Measurements from ENCODE around the gene EIF4G1. TPM values are rescaled to one million over a fixed set of nuclear protein-coding genes. Genes with fewer than 3 reads are reported as not detected.

The EIF4G1 gene
- total and polyA plus RNA-seq, 12 donors, result 231 to 600 (median 348) TPM

Small RNA genes within 50 kb of the gene (small RNA-seq; reads per million reads assigned to genes)
- 2,622 to 2,788 reads per million in 2 donors for gene SNORD66

Other genes starting within 250 kb of the EIF4G1 start
- gene HTR3E, start 217.5 kb upstream of the EIF4G1 start, total RNA-seq, result not detected
- not detected for gene HTR3E, start 217.5 kb upstream of the EIF4G1 start, polyA plus RNA-seq
- 10 to 100 TPM; 19.1 to 50.8 (median 40.2) TPM for gene EIF2B5, start 179.2 kb upstream of the EIF4G1 start, total RNA-seq
- 10 to 100 TPM; 45.9 to 56.1 (median 49.0) TPM for gene EIF2B5, start 179.2 kb upstream of the EIF4G1 start, polyA plus RNA-seq
- 10 to 100 TPM; 34.1 to 94.1 (median 64.2) TPM for gene DVL3, start 159.2 kb upstream of the EIF4G1 start, total RNA-seq
- gene DVL3, start 159.2 kb upstream of the EIF4G1 start, polyA plus RNA-seq, result 10 to 100 TPM; 45.8 to 92.9 (median 69.8) TPM
- 100 to 1,000 TPM; 305 to 700 (median 594) TPM for gene AP2M1, start 139.8 kb upstream of the EIF4G1 start, total RNA-seq
- 100 to 1,000 TPM; 250 to 882 (median 362) TPM for gene AP2M1, start 139.8 kb upstream of the EIF4G1 start, polyA plus RNA-seq
- 100 to 1,000 TPM in 8 of 9 donors, 10 to 100 TPM in 1; 93.6 to 292 (median 150) TPM for gene ABCF3, start 128.4 kb upstream of the EIF4G1 start, total RNA-seq
- gene ABCF3, start 128.4 kb upstream of the EIF4G1 start, polyA plus RNA-seq, result 100 to 1,000 TPM; 189 to 353 (median 289) TPM
- 100 to 1,000 TPM in 3 of 9 donors, 10 to 100 TPM in 5, 1 to 10 TPM in 1; 1.1 to 140 (median 65.8) TPM for gene VWA5B2, start 85.0 kb upstream of the EIF4G1 start, total RNA-seq
- 1,000 to 10,000 TPM in 1 of 3 donors, 100 to 1,000 TPM in 1, 10 to 100 TPM in 1; 29.8 to 1,120 (median 268) TPM for gene VWA5B2, start 85.0 kb upstream of the EIF4G1 start, polyA plus RNA-seq
- gene ALG3, start 65.6 kb upstream of the EIF4G1 start, total RNA-seq, result 100 to 1,000 TPM in 1 of 9 donors, 10 to 100 TPM in 8; 27.7 to 107 (median 59.0) TPM
- 10 to 100 TPM; 32.8 to 71.4 (median 42.3) TPM for gene ALG3, start 65.6 kb upstream of the EIF4G1 start, polyA plus RNA-seq
- 1 to 10 TPM; 2.7 to 8.3 (median 4.3) TPM for gene EEF1AKMT4, start 64.9 kb upstream of the EIF4G1 start, total RNA-seq
- 1 to 10 TPM; 1.8 to 6.6 (median 2.5) TPM for gene EEF1AKMT4, start 64.9 kb upstream of the EIF4G1 start, polyA plus RNA-seq
- 10 to 100 TPM in 2 of 9 donors, 1 to 10 TPM in 4, under 1 TPM in 1, not detected in 2; 0.47 to 39.3 (median 6.9) TPM for gene CAMK2N2, start 53.1 kb upstream of the EIF4G1 start, total RNA-seq
- 10 to 100 TPM in 2 of 3 donors, 1 to 10 TPM in 1; 6.1 to 24.2 (median 12.4) TPM for gene CAMK2N2, start 53.1 kb upstream of the EIF4G1 start, polyA plus RNA-seq
- 1 to 10 TPM in 3 of 9 donors, under 1 TPM in 2, not detected in 4; 0.27 to 9.3 (median 4.5) TPM for gene ECE2, start 38.6 kb upstream of the EIF4G1 start, total RNA-seq
- 10 to 100 TPM in 1 of 3 donors, 1 to 10 TPM in 2; 3.0 to 15.2 (median 8.2) TPM for gene ECE2, start 38.6 kb upstream of the EIF4G1 start, polyA plus RNA-seq
- gene PSMD2, start 15.4 kb upstream of the EIF4G1 start, total RNA-seq, result 100 to 1,000 TPM; 190 to 392 (median 236) TPM
- gene PSMD2, start 15.4 kb upstream of the EIF4G1 start, polyA plus RNA-seq, result 100 to 1,000 TPM in 1 of 3 donors, 10 to 100 TPM in 2; 65.1 to 412 (median 73.8) TPM
- 10 to 100 TPM; 13.9 to 42.4 (median 32.5) TPM for gene FAM131A, start 23.0 kb downstream of the EIF4G1 start, total RNA-seq
- gene FAM131A, start 23.0 kb downstream of the EIF4G1 start, polyA plus RNA-seq, result 10 to 100 TPM; 13.3 to 43.0 (median 39.4) TPM
- gene CLCN2, start 47.0 kb downstream of the EIF4G1 start, total RNA-seq, result 10 to 100 TPM in 5 of 9 donors, 1 to 10 TPM in 4; 7.5 to 24.4 (median 13.3) TPM
- 10 to 100 TPM; 11.4 to 27.8 (median 22.3) TPM for gene CLCN2, start 47.0 kb downstream of the EIF4G1 start, polyA plus RNA-seq
- gene POLR2H, start 47.1 kb downstream of the EIF4G1 start, total RNA-seq, result 100 to 1,000 TPM in 1 of 9 donors, 10 to 100 TPM in 8; 63.1 to 101 (median 71.2) TPM
- 100 to 1,000 TPM in 2 of 3 donors, 10 to 100 TPM in 1; 87.7 to 199 (median 194) TPM for gene POLR2H, start 47.1 kb downstream of the EIF4G1 start, polyA plus RNA-seq
- gene THPO, start 63.6 kb downstream of the EIF4G1 start, total RNA-seq, result 1 to 10 TPM in 3 of 9 donors, under 1 TPM in 3, not detected in 3; 0.11 to 5.3 (median 1.6) TPM
- gene THPO, start 63.6 kb downstream of the EIF4G1 start, polyA plus RNA-seq, result 1 to 10 TPM in 2 of 3 donors, under 1 TPM in 1; 0.82 to 4.4 (median 2.2) TPM
- 100 to 1,000 TPM in 1 of 9 donors, 10 to 100 TPM in 6, 1 to 10 TPM in 2; 1.1 to 101 (median 23.7) TPM for gene CHRD, start 65.4 kb downstream of the EIF4G1 start, total RNA-seq
- 10 to 100 TPM in 2 of 3 donors, 1 to 10 TPM in 1; 1.9 to 51.0 (median 41.2) TPM for gene CHRD, start 65.4 kb downstream of the EIF4G1 start, polyA plus RNA-seq
- gene EPHB3, start 247.2 kb downstream of the EIF4G1 start, total RNA-seq, result 1 to 10 TPM in 6 of 9 donors, under 1 TPM in 3; 0.52 to 3.7 (median 1.4) TPM
- 1 to 10 TPM in 2 of 3 donors, under 1 TPM in 1; 0.29 to 1.2 (median 1.0) TPM for gene EPHB3, start 247.2 kb downstream of the EIF4G1 start, polyA plus RNA-seq